ENCODE measurements around the gene CCNA2.

The CCNA2 gene

DNA sequence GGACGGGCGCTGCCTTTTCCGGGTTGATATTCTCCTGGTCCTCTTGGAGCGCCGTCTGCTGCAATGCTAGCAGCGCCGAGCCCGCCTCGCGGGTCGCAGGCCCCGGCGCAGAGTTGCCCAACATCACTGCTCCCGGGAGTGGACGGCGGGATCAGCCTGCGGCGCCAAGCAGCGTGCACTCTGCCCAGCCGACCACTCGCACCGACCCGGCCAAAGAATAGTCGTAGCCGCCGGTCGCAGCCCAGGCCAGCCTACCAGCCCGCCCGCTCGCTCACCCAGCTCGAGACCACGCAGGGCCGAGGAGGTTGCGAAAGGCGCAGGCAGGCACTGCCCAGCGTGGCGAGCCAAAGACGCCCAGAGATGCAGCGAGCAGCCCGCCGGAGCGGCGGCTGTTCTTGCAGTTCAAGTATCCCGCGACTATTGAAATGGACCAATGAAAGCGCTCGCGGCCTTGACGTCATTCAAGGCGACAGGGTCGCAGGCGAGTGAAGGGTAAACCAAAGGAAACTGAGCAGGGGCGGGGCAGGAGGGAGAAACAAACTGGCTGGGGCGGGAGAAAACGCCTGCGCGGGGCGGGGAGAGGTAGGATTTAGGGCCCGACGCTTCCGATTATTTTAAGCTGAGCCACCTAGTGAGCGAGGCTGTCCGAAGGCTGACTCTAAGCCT, at the start of gene CCNA2:
Gene CCNA2, minus strand, starts transcription at position 379 of the 666 bp plus-strand sequence. Its CDS starts 255 bp downstream, at position 124.
- DNase-seq (ENCODE audit: extremely low spot score, insufficient read length, low read depth) (peak; percentile 90), FAIRE-seq (peak; percentile 100)

GRCh38 chr4:121869841-121870822, 46.4 kb upstream of the CCNA2 start, which contains the start of gene BBS7:
BBS7 (minus strand) TSS chr4:121870474; CDS start chr4:121870313, 161 bp downstream.
- FAIRE-seq: peak; percentile 99
- peak; percentile 88 for DNase-seq (ENCODE audit: extremely low spot score, insufficient read length, low read depth)

- FAIRE-seq: no peak
- DNase-seq (ENCODE audit: extremely low spot score, insufficient read length, low read depth): no peak
These were observed 40.1 kb upstream of the CCNA2 start for GRCh38 chr4:121863799-121864198.

DNA sequence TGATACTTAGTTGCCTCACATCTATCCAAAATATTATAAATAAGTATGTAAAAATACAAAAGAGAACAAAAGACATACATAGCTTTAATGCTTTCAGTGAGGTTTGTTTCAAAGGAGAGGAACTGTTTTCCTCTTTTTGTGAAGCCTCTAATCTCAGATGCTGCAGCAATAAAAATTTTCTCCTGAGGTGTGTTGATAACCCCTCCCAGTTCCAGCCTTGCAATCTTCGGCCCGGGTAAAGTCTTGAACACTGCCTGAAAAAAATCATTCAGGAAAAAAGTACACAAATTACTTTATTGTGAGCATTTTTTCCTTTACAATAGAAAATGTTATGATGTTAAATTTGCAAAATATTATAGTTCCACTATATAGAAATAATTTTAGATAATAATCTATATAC, 37.7 kb upstream of the CCNA2 start:
- FAIRE-seq (no peak), DNase-seq (ENCODE audit: extremely low spot score, insufficient read length, low read depth) (no peak)

DNA sequence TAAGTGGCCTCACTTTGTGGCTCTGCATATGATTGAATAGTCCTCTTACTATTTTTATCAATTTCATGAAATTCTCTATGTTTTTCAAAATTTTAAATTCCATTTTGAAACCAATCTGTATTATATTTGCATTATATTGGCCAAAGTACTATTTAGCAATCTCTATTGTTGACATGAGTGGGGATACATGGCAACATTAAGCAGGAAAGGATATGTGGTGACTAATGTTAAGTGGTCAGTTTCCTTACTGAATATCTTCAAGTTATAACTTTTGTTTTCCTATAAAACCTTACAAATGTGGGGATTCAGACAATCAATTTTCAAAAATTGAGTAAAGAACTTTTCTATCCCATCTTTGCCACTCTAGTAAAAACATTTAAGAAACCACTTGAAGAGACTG, 36.4 kb upstream of the CCNA2 start:
- no peak for FAIRE-seq

GRCh38 chr4:121851354-121851753, 27.7 kb upstream of the CCNA2 start:
- DNase-seq (ENCODE audit: extremely low spot score, insufficient read length, low read depth) (no peak), FAIRE-seq (no peak)

More for the DNA sequence above, 36.4 kb upstream of the CCNA2 start:
- DNase-seq (ENCODE audit: extremely low spot score, insufficient read length, low read depth): no peak

GRCh38 chr4:121846662-121847061, 23.0 kb upstream of the CCNA2 start:
- no peak for DNase-seq (ENCODE audit: extremely low spot score, insufficient read length, low read depth)
- no peak for FAIRE-seq

- FAIRE-seq: no peak
- DNase-seq (ENCODE audit: extremely low spot score, insufficient read length, low read depth): no peak
These were observed 19.2 kb upstream of the CCNA2 start for GRCh38 chr4:121842862-121843261.

GRCh38 chr4:121838136-121838535, 14.5 kb upstream of the CCNA2 start:
- FAIRE-seq (no peak), DNase-seq (ENCODE audit: extremely low spot score, insufficient read length, low read depth) (no peak)

DNA sequence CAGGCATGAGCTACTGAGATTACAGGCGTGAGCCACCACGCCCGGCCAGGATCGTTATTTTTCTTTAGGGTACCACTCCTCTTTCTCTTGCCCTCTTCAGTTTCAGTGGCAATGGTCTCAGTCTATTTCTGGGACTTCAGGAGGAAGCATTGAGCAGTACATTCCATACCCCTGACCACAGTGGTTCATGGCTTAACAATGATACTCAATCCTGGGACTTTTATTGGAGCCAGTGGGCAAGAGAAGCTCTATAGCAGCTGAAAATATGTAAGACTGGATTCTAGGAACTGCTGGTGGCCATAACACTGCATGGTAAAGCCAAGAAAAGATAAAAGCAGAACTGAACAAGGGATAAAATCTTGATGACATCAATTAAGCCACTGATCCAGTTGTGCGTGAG, 5.8 kb upstream of the CCNA2 start:
- DNase-seq (ENCODE audit: extremely low spot score, insufficient read length, low read depth) (no peak), FAIRE-seq (no peak)

- DNase-seq (ENCODE audit: extremely low spot score, insufficient read length, low read depth) (no peak), FAIRE-seq (no peak)
These were observed 4.2 kb upstream of the CCNA2 start for GRCh38 chr4:121827853-121828252.

GRCh38 chr4:121824950-121825349, 1.3 kb upstream of the CCNA2 start:
- FAIRE-seq (peak; percentile 18), DNase-seq (ENCODE audit: extremely low spot score, insufficient read length, low read depth) (no peak)

DNA sequence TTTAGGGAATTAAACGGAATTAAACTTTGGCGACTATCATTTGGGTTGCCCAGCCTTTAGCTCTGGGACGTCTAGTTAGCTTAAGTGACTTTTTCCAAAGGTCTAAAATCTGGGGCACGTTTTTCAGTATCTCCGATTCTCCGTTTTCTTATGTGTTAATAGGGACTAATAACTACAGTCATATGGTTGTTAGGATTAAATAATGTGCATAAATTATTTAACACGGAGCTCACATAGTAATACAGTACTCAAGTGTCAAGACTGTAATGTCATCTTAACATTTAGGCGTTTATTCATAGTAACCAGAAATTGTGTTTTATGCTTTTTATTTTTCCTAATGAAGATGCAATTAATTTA, 466 bp upstream of the CCNA2 start:
- no peak for DNase-seq (ENCODE audit: extremely low spot score, insufficient read length, low read depth)
- no peak for FAIRE-seq

- FAIRE-seq (peak; percentile 88), DNase-seq (ENCODE audit: extremely low spot score, insufficient read length, low read depth) (no peak)
These were observed 733 bp downstream of the CCNA2 start for GRCh38 chr4:121822796-121823504.

DNA sequence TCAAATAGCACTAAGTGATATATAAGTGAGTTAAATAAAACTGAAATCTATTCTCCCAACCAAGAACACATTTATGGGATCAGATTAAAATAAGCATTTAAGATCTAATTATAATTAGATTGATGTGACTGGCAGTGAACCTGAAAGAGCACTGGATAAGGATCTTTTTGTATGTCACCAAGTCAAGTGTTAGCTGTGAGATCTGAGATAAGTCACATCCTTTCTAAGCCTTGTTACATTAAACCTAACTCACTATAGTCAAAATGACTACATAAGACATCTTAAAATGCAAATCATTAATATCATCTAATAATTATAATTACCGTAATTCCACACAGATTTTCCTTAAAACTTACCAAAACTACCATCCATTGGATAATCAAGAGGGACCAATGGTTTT, 1.6 kb downstream of the CCNA2 start:
- FAIRE-seq (no peak), DNase-seq (ENCODE audit: extremely low spot score, insufficient read length, low read depth) (no peak)

- no peak for FAIRE-seq
- no peak for DNase-seq (ENCODE audit: extremely low spot score, insufficient read length, low read depth)
These were observed 4.3 kb downstream of the CCNA2 start for GRCh38 chr4:121819216-121819965.

- no peak for DNase-seq (ENCODE audit: extremely low spot score, insufficient read length, low read depth)
- FAIRE-seq: no peak
These were observed 5.5 kb downstream of the CCNA2 start for GRCh38 chr4:121818215-121818614.

- FAIRE-seq (peak; percentile 15), DNase-seq (ENCODE audit: extremely low spot score, insufficient read length, low read depth) (no peak)
These were observed 6.0 kb downstream of the CCNA2 start for GRCh38 chr4:121817701-121818100.

- FAIRE-seq (no peak), DNase-seq (ENCODE audit: extremely low spot score, insufficient read length, low read depth) (no peak)
These were observed 6.7 kb downstream of the CCNA2 start for GRCh38 chr4:121817006-121817405.

DNA sequence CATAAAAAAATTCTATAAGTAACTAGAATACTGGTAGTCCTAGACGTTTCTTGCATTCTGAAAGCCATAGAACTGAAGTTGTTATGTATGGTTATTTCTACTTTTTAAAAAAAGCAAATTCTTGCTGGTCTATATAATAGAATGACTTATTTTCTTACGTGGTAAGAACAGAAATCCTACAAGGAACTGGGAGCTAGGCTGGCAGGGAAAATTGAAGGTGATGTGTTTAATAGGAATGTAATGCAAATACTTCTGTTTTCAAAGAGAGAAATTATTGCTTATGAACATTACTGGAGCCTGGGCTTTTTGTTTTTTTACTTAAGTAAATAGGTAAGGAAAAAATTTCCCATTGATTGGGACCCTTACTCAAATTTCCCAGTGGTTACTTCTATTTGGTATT, 8.9 kb downstream of the CCNA2 start:
- FAIRE-seq (no peak), DNase-seq (ENCODE audit: extremely low spot score, insufficient read length, low read depth) (no peak)
